NCI-H1092 (cell line): ENCODE measurements around the gene IFT52.

Source experiments
- DNase-seq: peaks from one replicate; lab custom pipeline; 2025; lab: John Stamatoyannopoulos, UW

The IFT52 gene, protein sequence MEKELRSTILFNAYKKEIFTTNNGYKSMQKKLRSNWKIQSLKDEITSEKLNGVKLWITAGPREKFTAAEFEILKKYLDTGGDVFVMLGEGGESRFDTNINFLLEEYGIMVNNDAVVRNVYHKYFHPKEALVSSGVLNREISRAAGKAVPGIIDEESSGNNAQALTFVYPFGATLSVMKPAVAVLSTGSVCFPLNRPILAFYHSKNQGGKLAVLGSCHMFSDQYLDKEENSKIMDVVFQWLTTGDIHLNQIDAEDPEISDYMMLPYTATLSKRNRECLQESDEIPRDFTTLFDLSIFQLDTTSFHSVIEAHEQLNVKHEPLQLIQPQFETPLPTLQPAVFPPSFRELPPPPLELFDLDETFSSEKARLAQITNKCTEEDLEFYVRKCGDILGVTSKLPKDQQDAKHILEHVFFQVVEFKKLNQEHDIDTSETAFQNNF

GRCh38 chr20:43590392-43591303, at the start of gene IFT52:
TSS of gene IFT52 (plus strand) at chr20:43590937. CDS start at chr20:43594699, 3,762 bp downstream.
- peak; percentile 92 for DNase-seq

GRCh38 chr20:43541214-43541613, 49.5 kb upstream of the IFT52 start:
- DNase-seq, result no peak

GRCh38 chr20:43542161-43542560, 48.6 kb upstream of the IFT52 start:
- no peak for DNase-seq

DNA sequence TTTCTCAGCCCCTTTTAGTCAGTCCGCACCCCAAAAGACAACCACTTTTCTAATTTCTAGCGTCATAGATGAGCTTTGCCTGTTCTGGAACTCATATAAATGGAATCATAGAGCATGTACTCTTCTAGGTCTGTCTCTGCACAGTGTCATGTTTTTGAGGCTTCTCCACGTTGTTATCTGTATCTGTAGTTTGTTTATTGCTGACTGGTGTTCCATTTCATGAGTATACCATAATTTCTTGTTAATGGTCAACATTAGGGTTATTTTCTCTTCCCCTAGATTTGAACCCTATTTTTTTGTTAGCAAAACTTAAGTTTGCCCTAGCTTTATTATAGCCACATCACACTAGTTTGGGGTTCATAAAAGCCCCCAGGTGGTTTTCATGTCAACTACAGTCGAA, 48.1 kb upstream of the IFT52 start:
- DNase-seq, result no peak

DNA sequence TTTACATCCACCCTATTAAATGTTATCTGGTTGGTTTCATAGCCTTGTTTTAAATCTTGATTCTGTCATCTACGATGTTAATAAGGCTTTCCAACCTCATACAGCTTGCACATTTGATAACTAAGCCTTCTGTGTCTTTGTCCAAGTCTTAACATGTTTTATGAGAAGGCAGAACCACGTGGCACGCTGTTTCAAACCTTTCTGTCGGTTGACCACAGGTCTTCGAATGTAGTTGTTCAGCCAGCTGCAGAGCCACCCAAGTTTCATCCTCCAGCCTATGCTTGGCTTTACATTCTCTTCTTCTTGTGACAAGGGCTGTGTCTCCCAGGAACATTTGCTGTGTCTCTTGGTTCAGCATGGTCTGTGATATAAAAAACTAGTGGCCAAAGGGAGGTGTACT, 47.6 kb upstream of the IFT52 start:
- DNase-seq, result no peak

DNA sequence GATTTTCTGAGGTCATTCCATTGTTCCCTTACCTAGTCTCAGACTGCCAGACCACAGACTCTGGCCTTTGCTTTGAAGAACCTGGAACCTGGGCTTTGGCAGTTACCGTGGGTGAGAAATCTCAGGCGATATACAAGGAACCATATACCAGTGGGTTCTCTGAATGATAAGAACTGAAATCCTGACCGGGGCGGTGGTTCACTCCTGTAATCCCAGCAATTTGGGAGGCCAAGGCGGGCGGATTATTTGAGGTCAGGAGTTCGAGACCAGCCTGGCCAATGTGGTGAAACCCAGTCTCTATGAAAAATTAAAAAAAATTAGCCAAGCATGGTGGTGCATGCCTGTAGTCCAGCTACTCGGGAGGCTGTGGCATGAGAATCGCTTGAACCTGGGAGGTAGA, 46.2 kb upstream of the IFT52 start:
- no peak for DNase-seq

DNA sequence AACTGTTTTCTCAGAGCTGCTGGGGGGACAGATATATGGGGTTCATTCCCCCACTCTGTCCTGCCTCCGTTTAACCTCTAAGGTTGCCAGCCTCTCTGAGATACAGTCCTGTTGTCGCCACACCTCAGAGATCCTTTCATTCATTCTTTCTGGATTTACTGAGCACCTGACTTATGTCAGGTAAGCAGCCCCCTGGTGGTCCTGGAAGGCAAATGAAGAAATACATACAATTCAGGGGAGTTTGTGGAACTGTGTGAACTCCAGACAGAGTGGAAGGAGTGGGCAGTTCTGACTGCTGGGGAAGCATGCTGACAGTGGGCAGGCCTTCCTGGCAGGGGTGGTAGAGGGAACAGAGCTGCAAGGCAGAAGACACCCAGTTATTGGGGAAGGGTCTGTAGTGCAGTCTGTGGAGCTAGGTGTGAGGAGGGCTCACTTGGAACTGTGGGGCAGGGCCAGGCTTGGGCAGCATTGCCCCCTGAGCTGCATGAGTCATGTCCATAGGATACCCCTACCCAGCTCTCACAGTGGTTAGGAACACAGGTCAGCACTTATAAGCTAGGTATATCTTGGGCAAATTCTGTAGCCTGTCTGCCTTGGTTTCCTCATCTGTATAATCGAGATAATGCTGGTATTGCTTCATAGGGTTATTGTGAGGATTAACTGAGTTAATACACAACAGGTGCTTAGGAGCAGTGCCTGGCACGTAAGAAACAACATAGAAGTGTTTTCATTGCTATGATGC, 44.7 kb upstream of the IFT52 start:
- DNase-seq, result no peak

GRCh38 chr20:43548273-43548880, 42.4 kb upstream of the IFT52 start:
- DNase-seq, result no peak

DNA sequence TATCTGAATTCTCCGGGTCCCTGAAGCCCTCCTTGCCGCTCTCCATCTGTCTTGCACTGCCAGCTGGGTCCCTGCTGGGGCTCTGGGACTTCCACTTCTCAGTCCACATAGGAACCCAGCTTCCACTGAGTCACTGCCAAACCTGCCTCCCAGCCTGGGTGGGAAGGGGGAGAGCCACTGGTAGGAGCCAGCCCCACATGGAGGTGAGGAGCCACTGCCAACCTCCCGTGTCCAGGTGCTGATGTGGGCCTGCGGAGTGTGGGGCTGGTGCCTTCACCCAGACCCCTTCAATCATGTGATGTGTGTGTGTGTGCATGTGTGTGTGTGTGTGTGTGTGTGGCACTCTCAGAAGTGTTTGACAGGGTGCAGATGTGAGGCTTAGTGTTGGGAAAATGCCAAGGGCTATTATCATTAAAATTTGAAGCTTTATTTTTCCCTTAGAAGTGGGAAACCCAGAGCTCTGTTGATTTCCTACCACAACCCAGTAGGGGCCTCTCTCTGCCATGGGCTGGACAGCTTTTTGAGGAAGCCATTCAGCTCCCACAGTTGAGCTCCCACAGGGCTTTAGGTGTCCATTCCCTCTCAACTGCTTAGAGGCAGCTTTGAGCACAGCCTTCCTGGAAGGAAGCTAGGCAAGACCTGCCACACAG, 41.2 kb upstream of the IFT52 start:
- DNase-seq, result no peak

GRCh38 chr20:43550456-43550855, 40.3 kb upstream of the IFT52 start:
- DNase-seq, result no peak

DNA sequence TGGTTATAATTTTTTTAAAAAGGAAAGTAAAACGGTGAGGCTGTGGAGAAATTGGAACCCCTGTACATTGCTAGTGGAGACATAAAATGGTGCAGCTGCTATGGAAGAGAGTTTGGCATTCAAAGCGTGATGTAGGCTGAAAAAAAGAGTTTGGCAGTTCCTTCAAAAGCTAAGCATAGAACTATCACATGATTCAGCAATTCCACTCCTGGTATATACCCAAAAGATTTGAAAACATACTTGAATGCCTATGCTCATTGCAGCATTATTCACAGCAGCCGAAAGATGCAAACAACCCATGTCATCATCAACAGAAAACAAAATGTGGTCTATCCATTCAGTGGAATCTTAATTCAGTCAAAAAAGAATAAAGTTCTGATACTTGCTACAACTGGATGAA, 36.4 kb upstream of the IFT52 start:
- DNase-seq, result no peak

- no peak for DNase-seq
Observed at GRCh38 chr20:43558412-43559146, 32.2 kb upstream of the IFT52 start, which contains the start of gene SGK2. TSS of gene SGK2 (plus strand) at chr20:43559027. CDS start at chr20:43566496, 7,469 bp downstream.

- DNase-seq, result no peak
Observed at GRCh38 chr20:43559147-43559987, 31.4 kb upstream of the IFT52 start.

DNA sequence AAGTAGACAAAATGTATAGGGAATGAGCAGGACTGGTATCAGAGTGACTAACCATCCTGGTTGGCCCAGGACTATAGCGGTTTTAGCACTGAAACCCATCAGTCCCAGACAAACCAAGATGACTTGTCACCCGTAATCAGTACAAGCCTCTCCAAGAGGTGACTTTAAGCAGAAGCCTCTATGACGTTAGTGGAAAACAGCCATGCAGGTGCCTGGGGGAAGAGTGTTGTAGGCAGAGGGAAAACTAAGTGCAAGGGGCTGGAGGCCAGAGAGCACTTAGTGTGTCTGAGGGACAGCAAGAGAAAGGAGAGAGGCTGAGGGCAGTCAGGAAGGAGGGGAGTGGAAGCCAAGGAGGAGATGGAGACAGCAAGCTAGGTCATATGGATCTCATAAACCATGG, 29.8 kb upstream of the IFT52 start:
- DNase-seq, result no peak

GRCh38 chr20:43563429-43563828, 27.3 kb upstream of the IFT52 start:
- no peak for DNase-seq

GRCh38 chr20:43563991-43564390, 26.7 kb upstream of the IFT52 start:
- DNase-seq, result no peak

GRCh38 chr20:43564455-43564854, 26.3 kb upstream of the IFT52 start:
- DNase-seq, result no peak

DNA sequence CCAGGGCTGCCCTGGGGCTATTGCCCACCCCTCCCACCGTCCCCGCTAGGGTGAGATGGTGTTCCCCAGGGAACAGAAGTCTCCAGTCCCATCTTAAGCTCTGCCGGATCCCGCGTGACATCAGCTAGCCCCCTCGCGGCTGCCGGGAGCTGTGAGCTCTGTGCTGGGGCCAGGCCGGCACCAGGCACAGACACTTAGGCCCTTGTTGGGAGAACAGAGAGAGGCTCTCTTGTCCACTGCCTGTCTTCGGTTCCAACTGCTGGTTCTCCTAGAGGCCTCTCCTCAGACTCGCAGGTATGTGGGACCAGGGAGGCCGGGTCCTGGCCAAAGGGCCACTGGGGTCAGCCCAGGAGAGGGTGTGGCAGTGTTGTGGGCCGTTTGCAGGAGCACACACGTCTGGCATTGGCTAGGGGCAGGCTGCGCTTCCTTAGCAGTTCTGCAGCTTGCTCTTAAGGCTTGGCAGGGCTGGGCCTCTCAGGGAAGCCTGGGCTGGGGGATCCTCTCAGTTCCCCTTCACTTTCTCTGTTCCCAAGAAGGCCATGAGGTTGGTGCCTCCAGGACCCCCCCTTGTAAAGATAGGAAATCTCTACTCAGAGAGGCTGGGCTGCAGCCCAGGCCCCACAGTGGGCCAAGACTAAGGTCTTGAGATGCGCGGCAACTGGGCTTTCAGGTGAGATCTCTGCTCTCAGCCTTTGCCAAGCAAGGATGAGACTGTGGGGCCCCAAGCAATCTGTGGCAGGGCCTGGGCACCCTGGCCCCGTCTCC, 25.6 kb upstream of the IFT52 start:
- no peak for DNase-seq

DNA sequence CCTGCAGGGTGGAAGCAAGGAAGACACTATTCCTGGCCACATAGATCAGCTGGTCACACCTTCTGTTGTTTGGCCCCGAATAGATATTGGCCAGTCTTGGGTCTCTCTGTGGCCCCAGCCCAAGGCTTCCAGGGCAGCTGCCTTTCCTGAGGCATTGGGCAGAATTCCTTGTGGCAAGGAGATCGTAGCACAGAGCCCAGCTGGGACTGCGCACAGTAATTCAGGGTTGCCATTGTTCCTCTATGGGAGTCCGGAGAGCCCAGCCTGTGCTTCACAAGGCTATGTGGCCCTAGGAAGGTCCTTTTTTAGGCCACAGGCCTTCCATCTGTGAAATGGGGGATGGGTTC, 25.0 kb upstream of the IFT52 start:
- DNase-seq, result no peak
